Tibial artery (tissue), 4 donors: Measurements from ENCODE around the gene VSTM2L.

ENCODE experiments used
- DNase-seq, 2 donors: peaks; one replicate each; pipeline ENCODE4 v3.0.0-alpha.2; 2019
- H3K27ac ChIP-seq, 2 donors: fragments of 200-600 bp; sonication (generic) in 1 of 2; 1 replicate in 1 of 2; 2 replicates in 1 of 2; pipeline ENCODE4 v1.5.1; 2018 to 2019; ENCODE audit warnings: mild to moderate bottlenecking in 1 of 2
- H3K27me3 ChIP-seq, 2 donors: fragments of 200-600 bp; sonication (generic) in 1 of 2; one replicate each; pipeline versions ENCODE4 v1.5.1 to v1.6.0; 2016 to 2019
- H3K36me3 ChIP-seq, 3 donors: fragments of 200-600 bp; sonication (generic) in 2 of 3; one replicate each; pipeline ENCODE4 v1.5.1; 2016 to 2019; ENCODE audit warnings: mild to moderate bottlenecking in 2 of 3
- H3K4me1 ChIP-seq, 4 donors: fragments of 200-600 bp; sonication (generic) in 2 of 4; 1 replicate in 3 of 4; 2 replicates in 1 of 4; pipeline ENCODE4 v1.5.1; 2016 to 2019
- H3K4me3 ChIP-seq, 2 donors: fragments of 200-600 bp; sonication (generic) in 1 of 2; 1 replicate in 1 of 2; 2 replicates in 1 of 2; pipeline ENCODE4 v1.5.1; 2018 to 2019; ENCODE audit warnings: mild to moderate bottlenecking in 2 of 2
- H3K9me3 ChIP-seq, 3 donors: fragments of 200-600 bp; sonication (generic) in 1 of 3; one replicate each; pipeline ENCODE4 v1.5.1; 2016 to 2019
- intact Hi-C: fragments of 100-400 bp; cut with DNase I; formaldehyde crosslinking; loops from one replicate; pipeline ENCODE4 v1.15.0; 2023; ENCODE audit warnings: low total_unique reads
- TF ChIP-seq, protein P1 (sequence below), 2 experiments: fragments of 200-600 bp in 1 of 2; fragments of 450-650 bp in 1 of 2; IDR thresholded peaks; one replicate each; pipeline ENCODE4 v1.5.1; 2017 to 2019; ENCODE audit warnings: antibody characterized with exemption in 2 of 2, mild to moderate bottlenecking in 1 of 2, moderate library complexity in 1 of 2

The VSTM2L gene

GRCh38 chr20:37869334-37869861 lies 33.5 kb upstream of the VSTM2L start:
- Histone ChIP-seq H3K4me3 (no peak overlapping the region), H3K27me3 (no peaks in the 10 kb centered on the region), H3K9me3 (no peaks in the 10 kb centered on the region), H3K4me1 (no peaks in the 10 kb centered on the region), H3K27ac (no peak overlapping the region), H3K36me3 (peaks cover 31 to 88% (median 50%) of the 10 kb centered on the region in 3 donors)
- no peak for DNase-seq
- intact Hi-C loops, result no loop called here
- TF ChIP-seq, protein P1, sequence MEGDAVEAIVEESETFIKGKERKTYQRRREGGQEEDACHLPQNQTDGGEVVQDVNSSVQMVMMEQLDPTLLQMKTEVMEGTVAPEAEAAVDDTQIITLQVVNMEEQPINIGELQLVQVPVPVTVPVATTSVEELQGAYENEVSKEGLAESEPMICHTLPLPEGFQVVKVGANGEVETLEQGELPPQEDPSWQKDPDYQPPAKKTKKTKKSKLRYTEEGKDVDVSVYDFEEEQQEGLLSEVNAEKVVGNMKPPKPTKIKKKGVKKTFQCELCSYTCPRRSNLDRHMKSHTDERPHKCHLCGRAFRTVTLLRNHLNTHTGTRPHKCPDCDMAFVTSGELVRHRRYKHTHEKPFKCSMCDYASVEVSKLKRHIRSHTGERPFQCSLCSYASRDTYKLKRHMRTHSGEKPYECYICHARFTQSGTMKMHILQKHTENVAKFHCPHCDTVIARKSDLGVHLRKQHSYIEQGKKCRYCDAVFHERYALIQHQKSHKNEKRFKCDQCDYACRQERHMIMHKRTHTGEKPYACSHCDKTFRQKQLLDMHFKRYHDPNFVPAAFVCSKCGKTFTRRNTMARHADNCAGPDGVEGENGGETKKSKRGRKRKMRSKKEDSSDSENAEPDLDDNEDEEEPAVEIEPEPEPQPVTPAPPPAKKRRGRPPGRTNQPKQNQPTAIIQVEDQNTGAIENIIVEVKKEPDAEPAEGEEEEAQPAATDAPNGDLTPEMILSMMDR (IDR thresholded peaks at IDR 0.05), result no peak

- no peak for DNase-seq
- Histone ChIP-seq H3K36me3 (peaks cover 31 to 88% (median 49%) of the 10 kb centered on the region in 3 donors), H3K27ac (no peak overlapping the region), H3K27me3 (no peaks in the 10 kb centered on the region), H3K9me3 (no peaks in the 10 kb centered on the region), H3K4me1 (no peaks in the 10 kb centered on the region), H3K4me3 (no peak overlapping the region)
- TF ChIP-seq, protein P1 (IDR thresholded peaks at IDR 0.05), result no peak
- intact Hi-C loops, result no loop called here
Measured at GRCh38 chr20:37870294-37870693, 32.6 kb upstream of the VSTM2L start.

DNA sequence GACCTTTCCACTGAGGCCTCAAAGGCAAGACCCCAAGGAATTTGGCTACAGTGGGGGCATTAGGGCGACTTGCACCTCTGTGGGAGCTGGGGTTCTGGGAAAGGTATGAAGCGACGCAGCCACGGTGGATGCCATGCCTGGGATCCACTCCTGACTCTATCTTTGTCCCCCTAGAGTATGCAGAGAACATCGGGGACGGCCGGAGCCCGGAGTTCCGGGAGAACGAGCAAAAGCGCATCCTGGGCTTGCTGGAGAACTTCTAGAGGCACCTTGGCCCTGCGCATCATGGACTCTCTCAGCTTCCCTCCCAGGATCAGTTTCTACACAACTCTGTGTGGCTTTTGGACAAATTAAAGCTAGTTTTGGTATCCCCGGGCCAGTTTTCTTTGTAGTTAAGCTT lies 31.2 kb upstream of the VSTM2L start:
- intact Hi-C loops, result no loop called here
- Histone ChIP-seq H3K27ac (no peak overlapping the region), H3K27me3 (no peaks in the 10 kb centered on the region), H3K4me1 (no peaks in the 10 kb centered on the region), H3K4me3 (no peak overlapping the region), H3K9me3 (no peaks in the 10 kb centered on the region), H3K36me3 (peaks cover 31 to 82% (median 49%) of the 10 kb centered on the region in 3 donors)
- DNase-seq, result no peak
- TF ChIP-seq, protein P1 (IDR thresholded peaks at IDR 0.05), result no peak

- Histone ChIP-seq H3K4me1 (no peaks in the 10 kb centered on the region), H3K27ac (no peak overlapping the region), H3K36me3 (peaks cover 31 to 82% (median 49%) of the 10 kb centered on the region in 3 donors), H3K9me3 (no peaks in the 10 kb centered on the region), H3K4me3 (no peak overlapping the region), H3K27me3 (no peaks in the 10 kb centered on the region)
- TF ChIP-seq, protein P1 (IDR thresholded peaks at IDR 0.05), result no peak
- no peak for DNase-seq
- intact Hi-C loops, result no loop called here
Measured at GRCh38 chr20:37872161-37872560, 30.8 kb upstream of the VSTM2L start.

- peaks cover 31 to 66% (median 49%) of the 10 kb centered on the region in 3 donors for H3K36me3 ChIP-seq
- no peaks in the 10 kb centered on the region for H3K9me3 ChIP-seq
- no peak for DNase-seq
- H3K4me1 ChIP-seq, result no peaks in the 10 kb centered on the region
- H3K4me3 ChIP-seq, result no peak overlapping the region
- H3K27ac ChIP-seq, result no peak overlapping the region
- intact Hi-C loops, result no loop called here
- H3K27me3 ChIP-seq, result no peaks in the 10 kb centered on the region
- TF ChIP-seq, protein P1 (IDR thresholded peaks at IDR 0.05), result no peak
Measured at GRCh38 chr20:37873884-37874283, 29.0 kb upstream of the VSTM2L start.
